Neural cell (in vitro differentiated cells): ENCODE results near the gene NFYC. TPM values are rescaled to one million over a fixed set of nuclear protein-coding genes. Genes with fewer than 3 reads are reported as not detected.

Experiments
- H2AFZ ChIP-seq: fragments of 200-600, 300-800 bp; sonication (generic), shearing (Covaris generic); 2 replicates; pipeline ENCODE4 v1.6.0; 2014; ENCODE audit warnings: low read depth, mild to moderate bottlenecking, antibody characterized with exemption, low read length, moderate library complexity
- H3F3A ChIP-seq: fragments of 200-600 bp; shearing (Covaris generic); 2 replicates; pipeline ENCODE4 v1.6.1; 2016; ENCODE audit warnings: mild to moderate bottlenecking, moderate library complexity, mixed read lengths, antibody characterized with exemption, low read length; ENCODE audit not compliant: insufficient read depth, poor library complexity, severe bottlenecking
- H3K27ac ChIP-seq: fragments of 200-600, 300-800 bp; sonication (generic), shearing (Covaris generic); 2 replicates; pipeline ENCODE4 v1.5.1; 2014; ENCODE audit warnings: mild to moderate bottlenecking, low read length, moderate library complexity
- H3K27me3 ChIP-seq: fragments of 300-800, 200-600 bp; sonication (generic), shearing (Covaris generic); 2 replicates; pipeline ENCODE4 v1.6.0; 2014; ENCODE audit warnings: mild to moderate bottlenecking, low read depth, low read length, moderate library complexity; ENCODE audit not compliant: insufficient read depth
- H3K36me3 ChIP-seq: fragments of 300-800, 200-600 bp; sonication (generic), shearing (Covaris generic); 2 replicates; pipeline ENCODE4 v1.5.1; 2014; ENCODE audit warnings: mild to moderate bottlenecking, antibody characterized with exemption, low read length, moderate library complexity; ENCODE audit not compliant: insufficient read depth
- H3K4me2 ChIP-seq: fragments of 300-800, 200-600 bp; sonication (generic), shearing (Covaris generic); 2 replicates; pipeline ENCODE4 v1.6.0; 2014; ENCODE audit warnings: mild to moderate bottlenecking, low read length
- H3K4me3 ChIP-seq: fragments of 300-800, 200-600 bp; sonication (generic), shearing (Covaris generic); 2 replicates; pipeline ENCODE4 v1.5.1; 2014; ENCODE audit warnings: mild to moderate bottlenecking, low read length, moderate library complexity
- H3K79me2 ChIP-seq: fragments of 200-600 bp; shearing (Covaris generic); replicated peaks from 2 replicates; pipeline ENCODE4 v1.6.0; 2014; ENCODE audit warnings: mild to moderate bottlenecking, low read length, moderate library complexity; ENCODE audit not compliant: insufficient read depth
- H3K9ac ChIP-seq: fragments of 300-800, 200-600 bp; sonication (generic), shearing (Covaris generic); 2 replicates; pipeline ENCODE4 v1.6.1; 2016; ENCODE audit warnings: mild to moderate bottlenecking, low read length, mixed read lengths
- H3K9me2 ChIP-seq: fragments of 200-600 bp; shearing (Covaris generic); 2 replicates; pipeline ENCODE4 v1.6.1; 2016; ENCODE audit warnings: mild to moderate bottlenecking, low read length, mixed read lengths; ENCODE audit not compliant: insufficient read depth
- H3K9me3 ChIP-seq: fragments of 200-600, 300-800 bp; sonication (generic), shearing (Covaris generic); 2 replicates; pipeline ENCODE4 v1.6.1; 2016; ENCODE audit warnings: mild to moderate bottlenecking, mixed run types, low read length, moderate library complexity, mixed read lengths
- H4K20me1 ChIP-seq: fragments of 200-600 bp; shearing (Covaris generic); 2 replicates; pipeline ENCODE4 v1.6.1; 2016; ENCODE audit warnings: mild to moderate bottlenecking, mixed run types; ENCODE audit not compliant: insufficient read depth
- EP300 ChIP-seq: fragments of 450-650 bp; conservative IDR thresholded peaks from 2 replicates; pipeline ENCODE4 v1.6.1; 2014; ENCODE audit warnings: antibody characterized with exemption, mild to moderate bottlenecking, moderate library complexity; ENCODE audit not compliant: poor library complexity, severe bottlenecking
- EZH2 ChIP-seq: fragments of 200-600, 300-800 bp; shearing (Covaris generic), sonication (generic); IDR thresholded peaks from 2 replicates; pipeline ENCODE4 v1.6.1; 2014; ENCODE audit warnings: antibody characterized with exemption, low read length, borderline replicate concordance, mild to moderate bottlenecking; ENCODE audit not compliant: insufficient read depth, poor library complexity, severe bottlenecking
- MXI1 ChIP-seq: fragments of 450-650 bp; conservative IDR thresholded peaks from 2 replicates; pipeline ENCODE4 v1.6.1; 2014; ENCODE audit warnings: antibody characterized with exemption, mild to moderate bottlenecking; ENCODE audit not compliant: poor library complexity, severe bottlenecking
- POLR2AphosphoS5 ChIP-seq: IDR thresholded peaks from 2 replicates; pipeline ENCODE4 v1.6.1; 2012
- RAD21 ChIP-seq: fragments of 450-650 bp; conservative IDR thresholded peaks from 2 replicates; pipeline ENCODE4 v1.6.1; 2014; ENCODE audit warnings: antibody characterized with exemption, mild to moderate bottlenecking, moderate library complexity
- TAF1 ChIP-seq: IDR thresholded peaks from 2 replicates; pipeline ENCODE4 v1.6.1; 2012; ENCODE audit warnings: low read depth
- polyA plus RNA-seq: library from polyadenylated mRNA; depleted of rRNA; stranded (reverse); fragments of >200 nt; gene quantifications from 2 replicates; pipeline ENCODE4 v1.2.3, GENCODE V29; 2014
- TF ChIP-seq, protein P1 (sequence below): IDR thresholded peaks from 2 replicates; pipeline ENCODE4 v1.6.1; 2012; ENCODE audit warnings: borderline replicate concordance
- TF ChIP-seq, protein P2 (sequence below): fragments of 450-650 bp; IDR thresholded peaks from 2 replicates; pipeline ENCODE4 v1.5.1; 2014; ENCODE audit warnings: antibody characterized with exemption, mild to moderate bottlenecking, moderate library complexity; ENCODE audit not compliant: poor library complexity, severe bottlenecking

Gene NFYC
- polyA plus RNA-seq, 1 donor from 2014 or later = 66.0 TPM

DNA sequence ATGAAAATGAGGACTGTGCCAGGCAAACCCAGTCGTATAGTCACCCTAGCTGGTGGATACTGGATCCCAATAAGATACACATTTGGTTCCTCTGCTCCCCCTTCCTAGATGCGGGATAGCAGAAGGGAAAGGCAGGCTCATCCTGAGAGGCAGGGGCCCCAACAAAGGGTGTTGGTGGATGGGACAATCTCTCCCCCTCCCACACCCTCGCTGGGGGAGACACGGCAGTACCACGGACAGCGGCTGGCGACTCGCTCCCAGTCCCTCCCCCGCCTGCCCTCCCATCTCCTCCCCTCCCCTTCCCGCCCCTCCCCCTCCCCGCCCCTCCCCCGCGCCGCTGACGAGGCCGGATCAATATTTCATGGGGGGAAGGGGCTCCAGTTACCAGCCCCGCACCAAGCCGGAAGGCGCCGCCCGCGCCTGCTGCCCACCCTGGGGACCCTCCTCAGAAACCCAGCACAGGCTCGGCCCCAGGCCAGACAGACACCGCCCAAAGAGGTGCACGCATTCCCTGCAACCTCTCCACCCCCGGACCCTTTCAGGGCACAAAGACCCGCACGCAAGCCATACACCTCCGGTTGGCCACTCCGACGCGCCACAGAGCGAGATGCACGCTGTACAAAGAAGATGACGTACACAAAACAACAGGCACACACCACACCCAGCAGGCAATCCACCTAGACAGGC is 37.5 kb upstream of the NFYC start:
- Histone ChIP-seq H3K9me3 (no peaks in the 10 kb centered on the region), H3F3A (no peaks in the 10 kb centered on the region), H3K27me3 (no peaks in the 10 kb centered on the region), H3K9ac (peak overlapping the region; percentile 45), H3K4me2 (no peak overlapping the region), H2AFZ (no peak overlapping the region), H3K4me3 (peak overlapping the region; percentile 40), H3K27ac (no peak overlapping the region), H3K36me3 (no peaks in the 10 kb centered on the region), H3K9me2 (no peaks in the 10 kb centered on the region), H4K20me1 (no peaks in the 10 kb centered on the region), H3K79me2 (no peaks in the 10 kb centered on the region)
- no peak for TF ChIP-seq POLR2AphosphoS5
- no peak for TF ChIP-seq RAD21
- no peak for TF ChIP-seq EP300

DNA sequence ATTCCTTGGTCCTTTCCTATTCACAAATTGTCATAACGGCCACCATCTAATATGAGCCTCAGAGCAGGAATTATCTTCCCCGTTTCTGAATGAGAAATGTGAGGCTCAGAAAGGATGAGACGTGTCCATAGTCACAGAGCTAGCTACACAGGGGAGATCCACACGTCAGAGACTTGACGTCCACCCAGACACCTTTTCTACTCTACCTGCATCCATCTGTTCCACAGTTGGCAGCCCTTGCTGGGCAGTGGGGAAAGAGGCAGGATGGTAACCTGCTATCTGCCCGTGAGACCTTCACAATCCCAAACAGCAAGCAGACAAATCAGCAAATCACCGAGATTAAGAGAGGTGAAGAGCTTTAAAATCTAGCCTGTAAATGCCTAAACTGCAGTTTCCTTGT is 34.5 kb upstream of the NFYC start:
- no peaks in the 10 kb centered on the region for H3K9me2 ChIP-seq
- H3K27me3 ChIP-seq = no peaks in the 10 kb centered on the region
- TF ChIP-seq EP300 (no peak), POLR2AphosphoS5 (no peak), EZH2 (no peak), TAF1 (no peak), RAD21 (no peak), MXI1 (no peak)
- TF ChIP-seq, protein P1, sequence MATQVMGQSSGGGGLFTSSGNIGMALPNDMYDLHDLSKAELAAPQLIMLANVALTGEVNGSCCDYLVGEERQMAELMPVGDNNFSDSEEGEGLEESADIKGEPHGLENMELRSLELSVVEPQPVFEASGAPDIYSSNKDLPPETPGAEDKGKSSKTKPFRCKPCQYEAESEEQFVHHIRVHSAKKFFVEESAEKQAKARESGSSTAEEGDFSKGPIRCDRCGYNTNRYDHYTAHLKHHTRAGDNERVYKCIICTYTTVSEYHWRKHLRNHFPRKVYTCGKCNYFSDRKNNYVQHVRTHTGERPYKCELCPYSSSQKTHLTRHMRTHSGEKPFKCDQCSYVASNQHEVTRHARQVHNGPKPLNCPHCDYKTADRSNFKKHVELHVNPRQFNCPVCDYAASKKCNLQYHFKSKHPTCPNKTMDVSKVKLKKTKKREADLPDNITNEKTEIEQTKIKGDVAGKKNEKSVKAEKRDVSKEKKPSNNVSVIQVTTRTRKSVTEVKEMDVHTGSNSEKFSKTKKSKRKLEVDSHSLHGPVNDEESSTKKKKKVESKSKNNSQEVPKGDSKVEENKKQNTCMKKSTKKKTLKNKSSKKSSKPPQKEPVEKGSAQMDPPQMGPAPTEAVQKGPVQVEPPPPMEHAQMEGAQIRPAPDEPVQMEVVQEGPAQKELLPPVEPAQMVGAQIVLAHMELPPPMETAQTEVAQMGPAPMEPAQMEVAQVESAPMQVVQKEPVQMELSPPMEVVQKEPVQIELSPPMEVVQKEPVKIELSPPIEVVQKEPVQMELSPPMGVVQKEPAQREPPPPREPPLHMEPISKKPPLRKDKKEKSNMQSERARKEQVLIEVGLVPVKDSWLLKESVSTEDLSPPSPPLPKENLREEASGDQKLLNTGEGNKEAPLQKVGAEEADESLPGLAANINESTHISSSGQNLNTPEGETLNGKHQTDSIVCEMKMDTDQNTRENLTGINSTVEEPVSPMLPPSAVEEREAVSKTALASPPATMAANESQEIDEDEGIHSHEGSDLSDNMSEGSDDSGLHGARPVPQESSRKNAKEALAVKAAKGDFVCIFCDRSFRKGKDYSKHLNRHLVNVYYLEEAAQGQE = no peak
- TF ChIP-seq, protein P2, sequence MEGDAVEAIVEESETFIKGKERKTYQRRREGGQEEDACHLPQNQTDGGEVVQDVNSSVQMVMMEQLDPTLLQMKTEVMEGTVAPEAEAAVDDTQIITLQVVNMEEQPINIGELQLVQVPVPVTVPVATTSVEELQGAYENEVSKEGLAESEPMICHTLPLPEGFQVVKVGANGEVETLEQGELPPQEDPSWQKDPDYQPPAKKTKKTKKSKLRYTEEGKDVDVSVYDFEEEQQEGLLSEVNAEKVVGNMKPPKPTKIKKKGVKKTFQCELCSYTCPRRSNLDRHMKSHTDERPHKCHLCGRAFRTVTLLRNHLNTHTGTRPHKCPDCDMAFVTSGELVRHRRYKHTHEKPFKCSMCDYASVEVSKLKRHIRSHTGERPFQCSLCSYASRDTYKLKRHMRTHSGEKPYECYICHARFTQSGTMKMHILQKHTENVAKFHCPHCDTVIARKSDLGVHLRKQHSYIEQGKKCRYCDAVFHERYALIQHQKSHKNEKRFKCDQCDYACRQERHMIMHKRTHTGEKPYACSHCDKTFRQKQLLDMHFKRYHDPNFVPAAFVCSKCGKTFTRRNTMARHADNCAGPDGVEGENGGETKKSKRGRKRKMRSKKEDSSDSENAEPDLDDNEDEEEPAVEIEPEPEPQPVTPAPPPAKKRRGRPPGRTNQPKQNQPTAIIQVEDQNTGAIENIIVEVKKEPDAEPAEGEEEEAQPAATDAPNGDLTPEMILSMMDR = no peak
- H4K20me1 ChIP-seq = no peaks in the 10 kb centered on the region
- no peak overlapping the region for H2AFZ ChIP-seq
- no peak overlapping the region for H3K27ac ChIP-seq
- no peaks in the 10 kb centered on the region for H3K79me2 ChIP-seq
- no peak overlapping the region for H3K9ac ChIP-seq
- H3K4me3 ChIP-seq = no peak overlapping the region
- H3K4me2 ChIP-seq = no peak overlapping the region
- H3F3A ChIP-seq = no peaks in the 10 kb centered on the region
- H3K9me3 ChIP-seq = no peaks in the 10 kb centered on the region
- H3K36me3 ChIP-seq = no peaks in the 10 kb centered on the region
